ENCODE data around the gene TTLL11. TPM values are rescaled to one million over a fixed set of nuclear protein-coding genes. Genes with fewer than 3 reads are reported as not detected.

TTLL11 gene
- total and polyA plus RNA-seq, 4 donors: 1.4 to 4.5 (median 3.6) TPM

DNA sequence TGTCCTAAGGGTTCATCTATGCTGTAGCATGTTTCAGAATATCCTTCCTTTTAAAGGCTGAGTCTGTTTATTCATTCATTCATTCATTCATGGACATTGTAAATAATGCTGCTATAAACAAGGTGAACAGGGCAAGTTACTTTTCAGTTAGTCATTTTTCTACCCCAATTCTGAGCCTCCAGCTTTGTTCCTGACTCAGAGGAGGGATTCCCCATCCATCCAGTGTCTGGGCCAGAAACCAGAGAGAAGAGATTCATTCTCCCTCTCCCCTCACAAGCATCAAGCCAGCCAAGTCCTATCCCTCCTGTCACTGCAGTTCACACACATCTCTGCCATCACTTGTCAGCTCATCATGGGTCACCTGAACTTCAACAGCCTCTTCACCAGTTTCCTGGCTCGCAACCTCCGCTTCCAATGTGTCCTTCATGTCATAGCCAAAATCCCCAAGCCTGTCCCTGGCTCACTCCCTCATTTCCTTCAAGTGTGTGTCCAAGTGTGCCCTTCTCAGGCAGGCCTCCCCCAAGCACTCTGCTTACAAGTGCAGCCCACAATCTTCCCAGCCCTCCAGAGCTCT, 203.0 kb downstream of the TTLL11 start:
- no peak for DNase-seq (ENCODE audit: low spot score)
- Histone ChIP-seq H3K9me3 (ENCODE audit: control insufficient read depth in 4 of 4, low read length in 3 of 4) (no peaks in the 10 kb centered on the region), H3K9ac (ENCODE audit: low read depth in 1 of 2, low read length in 2 of 2) (no peak overlapping the region), H3K27ac (ENCODE audit: low read depth in 1 of 2, low read length in 2 of 2) (no peak overlapping the region), H3K4me1 (ENCODE audit: control insufficient read depth in 4 of 4, insufficient read depth in 4 of 4, low read length in 3 of 4) (no peaks in the 10 kb centered on the region), H3K36me3 (ENCODE audit: control insufficient read depth in 4 of 4, insufficient read depth in 3 of 4, low read depth in 1 of 4, low read length in 3 of 4) (no peaks in the 10 kb centered on the region), H3K4me3 (ENCODE audit: low read depth in 1 of 3, low read length in 3 of 3) (no peak overlapping the region), H3K27me3 (ENCODE audit: control insufficient read depth in 4 of 4, insufficient read depth in 4 of 4, low read length in 3 of 4) (no peaks in the 10 kb centered on the region)
- WGBS: 100% methylated on average over 2 of the region's 2 CpGs
- TF ChIP-seq GABPA (IDR thresholded peaks at IDR 0.05 in 1 of 2, conservative IDR thresholded peaks at IDR 0.05 in 1 of 2) (no peak), RXRA (IDR thresholded peaks at IDR 0.05) (no peak), HNF4G (IDR thresholded peaks at IDR 0.05) (no peak), HNF4A (conservative IDR thresholded peaks at IDR 0.05) (no peak), YY1 (IDR thresholded peaks at IDR 0.05) (no peak), EGR1 (IDR thresholded peaks at IDR 0.05; ENCODE audit: low read depth in 2 of 2) (no peak), NR2F2 (IDR thresholded peaks at IDR 0.05) (no peak), RAD21 (IDR thresholded peaks at IDR 0.05) (no peak), FOXA1 (IDR thresholded peaks at IDR 0.05) (no peak), TAF1 (conservative IDR thresholded peaks at IDR 0.05) (no peak), FOXA2 (IDR thresholded peaks at IDR 0.05) (no peak)
- TF ChIP-seq, protein P1, sequence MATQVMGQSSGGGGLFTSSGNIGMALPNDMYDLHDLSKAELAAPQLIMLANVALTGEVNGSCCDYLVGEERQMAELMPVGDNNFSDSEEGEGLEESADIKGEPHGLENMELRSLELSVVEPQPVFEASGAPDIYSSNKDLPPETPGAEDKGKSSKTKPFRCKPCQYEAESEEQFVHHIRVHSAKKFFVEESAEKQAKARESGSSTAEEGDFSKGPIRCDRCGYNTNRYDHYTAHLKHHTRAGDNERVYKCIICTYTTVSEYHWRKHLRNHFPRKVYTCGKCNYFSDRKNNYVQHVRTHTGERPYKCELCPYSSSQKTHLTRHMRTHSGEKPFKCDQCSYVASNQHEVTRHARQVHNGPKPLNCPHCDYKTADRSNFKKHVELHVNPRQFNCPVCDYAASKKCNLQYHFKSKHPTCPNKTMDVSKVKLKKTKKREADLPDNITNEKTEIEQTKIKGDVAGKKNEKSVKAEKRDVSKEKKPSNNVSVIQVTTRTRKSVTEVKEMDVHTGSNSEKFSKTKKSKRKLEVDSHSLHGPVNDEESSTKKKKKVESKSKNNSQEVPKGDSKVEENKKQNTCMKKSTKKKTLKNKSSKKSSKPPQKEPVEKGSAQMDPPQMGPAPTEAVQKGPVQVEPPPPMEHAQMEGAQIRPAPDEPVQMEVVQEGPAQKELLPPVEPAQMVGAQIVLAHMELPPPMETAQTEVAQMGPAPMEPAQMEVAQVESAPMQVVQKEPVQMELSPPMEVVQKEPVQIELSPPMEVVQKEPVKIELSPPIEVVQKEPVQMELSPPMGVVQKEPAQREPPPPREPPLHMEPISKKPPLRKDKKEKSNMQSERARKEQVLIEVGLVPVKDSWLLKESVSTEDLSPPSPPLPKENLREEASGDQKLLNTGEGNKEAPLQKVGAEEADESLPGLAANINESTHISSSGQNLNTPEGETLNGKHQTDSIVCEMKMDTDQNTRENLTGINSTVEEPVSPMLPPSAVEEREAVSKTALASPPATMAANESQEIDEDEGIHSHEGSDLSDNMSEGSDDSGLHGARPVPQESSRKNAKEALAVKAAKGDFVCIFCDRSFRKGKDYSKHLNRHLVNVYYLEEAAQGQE (IDR thresholded peaks at IDR 0.05): no peak
- TF ChIP-seq, protein P2, sequence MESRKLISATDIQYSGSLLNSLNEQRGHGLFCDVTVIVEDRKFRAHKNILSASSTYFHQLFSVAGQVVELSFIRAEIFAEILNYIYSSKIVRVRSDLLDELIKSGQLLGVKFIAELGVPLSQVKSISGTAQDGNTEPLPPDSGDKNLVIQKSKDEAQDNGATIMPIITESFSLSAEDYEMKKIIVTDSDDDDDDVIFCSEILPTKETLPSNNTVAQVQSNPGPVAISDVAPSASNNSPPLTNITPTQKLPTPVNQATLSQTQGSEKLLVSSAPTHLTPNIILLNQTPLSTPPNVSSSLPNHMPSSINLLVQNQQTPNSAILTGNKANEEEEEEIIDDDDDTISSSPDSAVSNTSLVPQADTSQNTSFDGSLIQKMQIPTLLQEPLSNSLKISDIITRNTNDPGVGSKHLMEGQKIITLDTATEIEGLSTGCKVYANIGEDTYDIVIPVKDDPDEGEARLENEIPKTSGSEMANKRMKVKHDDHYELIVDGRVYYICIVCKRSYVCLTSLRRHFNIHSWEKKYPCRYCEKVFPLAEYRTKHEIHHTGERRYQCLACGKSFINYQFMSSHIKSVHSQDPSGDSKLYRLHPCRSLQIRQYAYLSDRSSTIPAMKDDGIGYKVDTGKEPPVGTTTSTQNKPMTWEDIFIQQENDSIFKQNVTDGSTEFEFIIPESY (IDR thresholded peaks at IDR 0.05): no peak
- TF ChIP-seq, protein P3, sequence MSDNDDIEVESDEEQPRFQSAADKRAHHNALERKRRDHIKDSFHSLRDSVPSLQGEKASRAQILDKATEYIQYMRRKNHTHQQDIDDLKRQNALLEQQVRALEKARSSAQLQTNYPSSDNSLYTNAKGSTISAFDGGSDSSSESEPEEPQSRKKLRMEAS (IDR thresholded peaks at IDR 0.05): no peak
- TF ChIP-seq, protein P4, sequence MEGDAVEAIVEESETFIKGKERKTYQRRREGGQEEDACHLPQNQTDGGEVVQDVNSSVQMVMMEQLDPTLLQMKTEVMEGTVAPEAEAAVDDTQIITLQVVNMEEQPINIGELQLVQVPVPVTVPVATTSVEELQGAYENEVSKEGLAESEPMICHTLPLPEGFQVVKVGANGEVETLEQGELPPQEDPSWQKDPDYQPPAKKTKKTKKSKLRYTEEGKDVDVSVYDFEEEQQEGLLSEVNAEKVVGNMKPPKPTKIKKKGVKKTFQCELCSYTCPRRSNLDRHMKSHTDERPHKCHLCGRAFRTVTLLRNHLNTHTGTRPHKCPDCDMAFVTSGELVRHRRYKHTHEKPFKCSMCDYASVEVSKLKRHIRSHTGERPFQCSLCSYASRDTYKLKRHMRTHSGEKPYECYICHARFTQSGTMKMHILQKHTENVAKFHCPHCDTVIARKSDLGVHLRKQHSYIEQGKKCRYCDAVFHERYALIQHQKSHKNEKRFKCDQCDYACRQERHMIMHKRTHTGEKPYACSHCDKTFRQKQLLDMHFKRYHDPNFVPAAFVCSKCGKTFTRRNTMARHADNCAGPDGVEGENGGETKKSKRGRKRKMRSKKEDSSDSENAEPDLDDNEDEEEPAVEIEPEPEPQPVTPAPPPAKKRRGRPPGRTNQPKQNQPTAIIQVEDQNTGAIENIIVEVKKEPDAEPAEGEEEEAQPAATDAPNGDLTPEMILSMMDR (IDR thresholded peaks at IDR 0.05; ENCODE audit: low read depth, low read length, missing input control): no peak
- TF ChIP-seq, protein P5, sequence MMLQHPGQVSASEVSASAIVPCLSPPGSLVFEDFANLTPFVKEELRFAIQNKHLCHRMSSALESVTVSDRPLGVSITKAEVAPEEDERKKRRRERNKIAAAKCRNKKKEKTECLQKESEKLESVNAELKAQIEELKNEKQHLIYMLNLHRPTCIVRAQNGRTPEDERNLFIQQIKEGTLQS (IDR thresholded peaks at IDR 0.05): no peak

DNA sequence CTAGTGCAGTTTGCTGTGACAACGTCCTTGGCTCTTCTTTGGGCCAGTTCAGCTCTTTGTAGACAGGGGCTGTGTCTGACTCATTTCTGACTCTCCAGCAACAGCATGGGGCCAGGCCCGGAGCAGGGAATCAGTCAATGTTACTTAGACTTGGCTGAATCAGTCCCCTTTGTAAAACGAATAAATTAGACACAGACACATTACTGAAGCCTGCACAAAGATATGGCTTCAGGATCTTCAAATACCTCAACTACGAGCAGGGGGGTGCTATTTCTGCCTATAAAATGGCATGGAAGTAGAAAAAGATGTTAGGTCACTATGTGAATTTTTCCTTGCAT, 204.7 kb downstream of the TTLL11 start:
- no peak overlapping the region for H3K4me3 ChIP-seq (ENCODE audit: low read depth in 1 of 3, low read length in 3 of 3)
- H3K27me3 ChIP-seq (ENCODE audit: control insufficient read depth in 4 of 4, insufficient read depth in 4 of 4, low read length in 3 of 4): no peaks in the 10 kb centered on the region
- 85% methylated on average over 4 of the region's 4 CpGs for WGBS
- TF ChIP-seq YY1 (IDR thresholded peaks at IDR 0.05): no peak
- TF ChIP-seq, protein P2 (IDR thresholded peaks at IDR 0.05): no peak
- TF ChIP-seq EGR1 (IDR thresholded peaks at IDR 0.05; ENCODE audit: low read depth in 2 of 2): no peak
- no peak for TF ChIP-seq RAD21 (IDR thresholded peaks at IDR 0.05)
- TF ChIP-seq, protein P3 (IDR thresholded peaks at IDR 0.05): no peak
- no peak for TF ChIP-seq HNF4A (conservative IDR thresholded peaks at IDR 0.05)
- no peak overlapping the region for H3K9ac ChIP-seq (ENCODE audit: low read depth in 1 of 2, low read length in 2 of 2)
- H3K36me3 ChIP-seq (ENCODE audit: control insufficient read depth in 4 of 4, insufficient read depth in 3 of 4, low read depth in 1 of 4, low read length in 3 of 4): no peaks in the 10 kb centered on the region
- no peak overlapping the region for H3K27ac ChIP-seq (ENCODE audit: low read depth in 1 of 2, low read length in 2 of 2)
- DNase-seq (ENCODE audit: low spot score): no peak
- H3K4me1 ChIP-seq (ENCODE audit: control insufficient read depth in 4 of 4, insufficient read depth in 4 of 4, low read length in 3 of 4): no peaks in the 10 kb centered on the region
- H3K9me3 ChIP-seq (ENCODE audit: control insufficient read depth in 4 of 4, low read length in 3 of 4): no peaks in the 10 kb centered on the region
